Activated CD4-positive, alpha-beta memory T cell treated with anti-CD3 and anti-CD28 coated beads, Interleukin-2, amount 10 ng/mL, durations not matched to agents 7 days and 5 days (primary cell): ENCODE data around the gene GPC3. TPM values are rescaled to one million over a fixed set of nuclear protein-coding genes. Genes with fewer than 3 reads are reported as not detected.

Source experiments
- CTCF ChIA-PET: fragments of 350-600 bp; sonication (Branson Sonifier 250); formaldehyde crosslinking; loops from one replicate; lab custom pipeline; 2021; ENCODE audit warnings: antibody characterized with exemption, inconsistent platforms; lab: Charles Lee
- POLR2A ChIA-PET: fragments of 350-600 bp; sonication (Branson Sonifier 250); formaldehyde crosslinking; loops from one replicate; lab custom pipeline; 2021; ENCODE audit warnings: antibody characterized with exemption; lab: Charles Lee
- DNase-seq: peaks from one replicate; pipeline ENCODE4 v3.0.0-alpha.2; 2020
- H3K27ac Mint-ChIP-seq: one replicate; pipeline ENCODE4 v1.8.0; 2021; ENCODE audit warnings: mild to moderate bottlenecking, mixed read lengths
- H3K27me3 Mint-ChIP-seq: one replicate; pipeline ENCODE4 v1.8.0; 2021; ENCODE audit warnings: mixed read lengths
- H3K36me3 Mint-ChIP-seq: one replicate; pipeline ENCODE4 v1.8.0; 2021; ENCODE audit warnings: low read depth, mixed read lengths
- H3K4me1 Mint-ChIP-seq: one replicate; pipeline ENCODE4 v1.8.0; 2021; ENCODE audit warnings: mixed read lengths
- H3K4me3 Mint-ChIP-seq: one replicate; pipeline ENCODE4 v1.8.0; 2021; ENCODE audit warnings: mild to moderate bottlenecking, mixed read lengths
- H3K9me3 Mint-ChIP-seq: one replicate; pipeline ENCODE4 v1.8.0; 2021; ENCODE audit warnings: mixed read lengths
- total RNA-seq, 2 experiments: library from RNA; stranded (reverse); gene quantifications; one replicate each; pipeline ENCODE4 v1.2.3, GENCODE V29; 2021

GPC3 gene
- total RNA-seq, 2 experiments from 2014 or later, result 0.08 to 0.13 TPM

DNA sequence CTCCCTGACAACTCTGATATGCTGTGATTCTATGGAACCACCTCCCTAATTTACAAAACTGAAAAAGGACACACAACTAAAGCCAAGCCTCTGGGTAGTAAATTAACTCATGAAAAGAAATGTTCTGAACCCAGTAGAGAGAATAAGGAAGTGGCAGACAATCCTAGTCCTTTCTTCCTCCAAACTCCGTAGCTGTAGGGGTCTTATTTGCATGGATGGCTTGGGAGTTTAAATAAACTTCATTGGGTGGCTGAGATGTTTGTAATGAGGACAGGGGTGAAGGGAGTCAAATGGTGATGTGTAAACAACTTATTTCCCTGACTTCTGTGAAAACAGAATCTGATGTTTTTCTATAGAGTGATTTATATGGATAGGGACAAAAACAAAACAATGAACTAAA lies 59.3 kb downstream of the GPC3 start:
- ChIA-PET CTCF (no interaction called here), POLR2A (no interaction called here)
- Mint-ChIP-seq H3K9me3 (no peaks in the 10 kb centered on the region), H3K4me3 (no peak overlapping the region), H3K36me3 (no peaks in the 10 kb centered on the region), H3K4me1 (peaks cover 13% of the 10 kb centered on the region), H3K27ac (no peak overlapping the region), H3K27me3 (no peaks in the 10 kb centered on the region)
- DNase-seq, result no peak

DNA sequence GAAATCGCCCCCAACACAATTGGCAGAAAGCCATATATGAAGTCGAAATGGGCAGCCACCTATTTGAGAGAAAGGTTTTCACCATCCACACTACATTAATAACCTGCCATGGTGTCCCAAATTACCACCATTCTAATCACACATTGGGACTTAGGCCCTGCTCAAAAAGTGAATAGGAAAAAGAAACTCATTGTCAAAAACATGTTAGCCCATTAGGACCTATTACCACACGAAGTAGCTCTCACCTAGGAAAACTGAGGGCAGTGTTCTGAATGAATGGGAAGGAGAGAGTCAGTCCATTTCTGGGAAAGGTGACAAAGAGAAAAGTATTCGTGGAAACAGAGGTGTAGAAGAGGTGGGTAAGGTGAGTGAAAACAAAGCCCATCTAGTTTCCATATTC lies 60.8 kb downstream of the GPC3 start:
- Mint-ChIP-seq H3K4me1 (peaks cover 13% of the 10 kb centered on the region), H3K27me3 (no peaks in the 10 kb centered on the region), H3K27ac (no peak overlapping the region), H3K9me3 (no peaks in the 10 kb centered on the region), H3K36me3 (no peaks in the 10 kb centered on the region), H3K4me3 (no peak overlapping the region)
- no peak for DNase-seq
- ChIA-PET POLR2A (no interaction called here), CTCF (no interaction called here)

DNA sequence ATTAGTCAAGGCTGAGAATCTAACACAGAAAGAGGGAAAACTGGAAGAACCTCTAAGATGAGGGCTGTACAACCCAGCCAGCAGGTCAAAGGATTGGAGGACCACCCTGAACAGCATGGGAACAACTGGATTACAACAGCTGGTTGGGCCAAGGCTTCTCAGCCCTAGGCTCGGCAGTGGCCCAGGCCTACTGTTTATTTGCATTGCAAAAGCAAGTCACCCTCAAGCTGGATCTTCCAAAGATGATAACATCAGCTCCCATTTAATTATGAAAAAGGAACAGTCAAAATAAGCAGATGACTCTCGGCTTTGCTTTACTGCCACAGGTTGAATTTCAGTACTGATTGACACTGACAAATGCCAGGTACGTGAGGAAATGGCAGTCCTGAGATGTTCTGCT lies 61.8 kb downstream of the GPC3 start:
- no peak for DNase-seq
- Mint-ChIP-seq H3K4me1 (peaks cover 13% of the 10 kb centered on the region), H3K36me3 (no peaks in the 10 kb centered on the region), H3K27me3 (no peaks in the 10 kb centered on the region), H3K27ac (no peak overlapping the region), H3K9me3 (no peaks in the 10 kb centered on the region), H3K4me3 (no peak overlapping the region)
- CTCF ChIA-PET, result no interaction called here
- POLR2A ChIA-PET, result no interaction called here

DNA sequence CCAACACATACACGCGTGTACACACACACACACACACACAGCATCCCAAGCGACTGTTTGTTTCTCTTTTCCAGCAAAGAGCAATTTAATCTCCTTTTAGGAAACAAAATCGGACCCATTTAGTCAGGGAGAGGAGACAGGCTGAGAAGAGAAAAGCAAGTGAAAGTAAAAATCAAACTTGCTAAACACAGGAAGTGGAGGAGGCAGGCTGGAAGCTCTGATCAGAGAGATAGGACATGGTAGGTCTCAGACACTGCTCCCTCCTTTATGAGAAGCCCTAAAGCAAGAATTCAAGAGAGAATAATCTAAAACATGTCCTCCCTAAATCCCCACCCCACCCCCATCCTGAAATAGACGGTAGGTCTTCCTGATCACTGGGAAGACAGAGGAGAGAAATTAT lies 62.3 kb downstream of the GPC3 start:
- ChIA-PET CTCF (no interaction called here), POLR2A (no interaction called here)
- no peaks in the 10 kb centered on the region for H3K36me3 Mint-ChIP-seq
- H3K27me3 Mint-ChIP-seq, result no peaks in the 10 kb centered on the region
- no peaks in the 10 kb centered on the region for H3K9me3 Mint-ChIP-seq
- H3K27ac Mint-ChIP-seq, result peak overlapping the region; percentile 31
- H3K4me1 Mint-ChIP-seq, result peaks cover 15% of the 10 kb centered on the region
- H3K4me3 Mint-ChIP-seq, result peak overlapping the region; percentile 58
- DNase-seq, result peak; percentile 26

DNA sequence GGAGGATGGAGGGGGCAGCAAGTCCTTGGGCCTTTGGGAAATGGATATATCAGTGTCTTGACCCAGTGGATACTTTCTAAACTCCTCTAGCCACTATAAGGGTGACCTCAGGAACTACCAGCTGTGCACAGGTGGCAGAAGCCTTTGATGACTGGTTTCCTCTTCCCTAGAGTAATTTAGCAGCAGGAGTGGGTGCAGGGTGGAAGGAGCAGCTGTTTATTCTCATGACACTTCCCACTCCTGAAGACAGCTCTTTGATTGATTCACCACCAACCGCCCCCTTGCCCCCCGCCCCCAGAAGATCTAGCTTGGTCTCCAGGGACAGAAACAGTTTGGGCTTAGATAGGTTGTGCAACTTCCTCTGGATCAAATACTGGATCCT lies 63.0 kb downstream of the GPC3 start:
- no peak overlapping the region for H3K4me3 Mint-ChIP-seq
- CTCF ChIA-PET, result interaction anchor here (3.5 kb wide), 1 partner anchor 130 kb away, joined by 15 read pairs; no protein-coding TSS in a partner anchor
- POLR2A ChIA-PET, result no interaction called here
- H3K27ac Mint-ChIP-seq, result no peak overlapping the region
- H3K27me3 Mint-ChIP-seq, result no peaks in the 10 kb centered on the region
- no peaks in the 10 kb centered on the region for H3K9me3 Mint-ChIP-seq
- no peaks in the 10 kb centered on the region for H3K36me3 Mint-ChIP-seq
- H3K4me1 Mint-ChIP-seq, result peaks cover 15% of the 10 kb centered on the region
- DNase-seq, result no peak

DNA sequence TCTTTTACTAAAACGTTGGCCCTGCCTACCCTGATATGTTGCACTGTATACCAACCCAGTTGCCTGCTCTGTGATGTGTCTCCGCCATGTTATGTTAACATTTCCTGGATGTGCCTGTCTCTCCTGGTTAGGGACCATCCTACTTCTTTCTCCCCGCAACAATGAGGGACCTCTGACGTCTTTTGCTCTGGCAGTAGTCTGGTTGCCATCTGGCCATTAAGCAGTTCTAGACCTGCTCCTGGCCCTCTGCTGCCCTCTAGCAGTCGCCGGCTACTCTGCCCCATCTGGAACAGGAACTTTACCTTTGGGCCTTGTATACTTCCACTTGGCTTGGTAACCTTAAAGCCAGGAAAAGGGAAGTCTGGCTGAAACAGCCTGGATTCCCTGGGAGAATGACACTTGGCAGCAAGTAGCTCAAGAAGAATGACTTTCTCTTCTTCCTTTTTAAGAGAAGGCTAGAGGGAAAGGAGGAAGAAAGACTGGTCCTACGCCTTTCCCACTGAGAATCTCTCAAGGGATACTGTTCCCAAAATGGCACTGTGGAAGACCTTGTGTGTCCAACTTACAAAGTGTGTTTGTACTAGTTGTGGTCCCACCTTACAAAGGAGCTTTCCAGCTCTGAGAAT lies 63.5 kb downstream of the GPC3 start:
- H3K27ac Mint-ChIP-seq, result no peak overlapping the region
- CTCF ChIA-PET, result interaction anchor here (1.2 to 3.5 kb wide), 2 partner anchors 130 to 330 kb away, joined by 3 to 15 read pairs; no protein-coding TSS in a partner anchor
- H3K36me3 Mint-ChIP-seq, result no peaks in the 10 kb centered on the region
- H3K9me3 Mint-ChIP-seq, result no peaks in the 10 kb centered on the region
- H3K27me3 Mint-ChIP-seq, result no peaks in the 10 kb centered on the region
- H3K4me3 Mint-ChIP-seq, result no peak overlapping the region
- POLR2A ChIA-PET, result no interaction called here
- peaks cover 15% of the 10 kb centered on the region for H3K4me1 Mint-ChIP-seq
- peak; percentile 31 for DNase-seq

DNA sequence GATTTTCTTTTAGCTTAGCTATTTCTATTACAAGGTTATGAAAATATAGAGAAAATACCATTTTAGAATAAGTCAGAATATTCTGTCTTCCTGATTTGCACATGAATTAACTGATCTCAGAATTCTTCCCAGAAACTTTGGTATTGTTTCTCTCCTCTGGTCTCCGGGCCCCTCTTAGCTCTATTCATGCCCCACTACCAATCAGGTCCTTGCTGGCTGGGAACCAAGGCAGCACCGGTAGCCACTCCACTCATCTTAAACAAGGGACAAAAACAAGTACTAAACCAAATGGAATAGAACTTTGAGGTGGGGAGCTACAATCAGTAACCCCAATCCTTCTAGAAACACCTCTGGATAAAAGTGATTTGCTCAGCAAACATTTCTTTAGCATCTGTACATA lies 64.3 kb downstream of the GPC3 start:
- CTCF ChIA-PET, result interaction anchor here (1.2 to 3.5 kb wide), 2 partner anchors 129 to 331 kb away, joined by 3 to 15 read pairs; no protein-coding TSS in a partner anchor
- POLR2A ChIA-PET, result no interaction called here
- H3K4me1 Mint-ChIP-seq, result peaks cover 15% of the 10 kb centered on the region
- no peak overlapping the region for H3K27ac Mint-ChIP-seq
- H3K27me3 Mint-ChIP-seq, result no peaks in the 10 kb centered on the region
- H3K9me3 Mint-ChIP-seq, result no peaks in the 10 kb centered on the region
- no peak for DNase-seq
- H3K36me3 Mint-ChIP-seq, result no peaks in the 10 kb centered on the region
- H3K4me3 Mint-ChIP-seq, result no peak overlapping the region

DNA sequence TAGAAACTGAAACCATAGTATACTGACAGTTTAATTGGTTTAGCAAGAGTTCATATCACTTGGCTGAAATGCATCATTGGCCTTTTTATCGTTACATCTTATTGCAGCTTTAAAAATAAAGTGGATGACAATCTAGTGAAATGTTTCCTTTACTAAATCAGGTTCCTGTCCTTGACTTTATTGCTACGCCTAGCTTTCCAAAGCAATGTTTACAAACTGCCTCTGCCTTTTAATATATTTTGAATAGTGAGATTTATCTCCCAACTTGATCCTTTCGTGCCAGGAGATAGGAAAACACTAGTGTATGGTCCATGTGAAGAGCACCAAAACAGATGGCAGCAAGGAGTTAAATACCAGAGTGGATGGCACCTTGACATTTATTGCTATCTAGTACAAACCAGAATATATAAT lies 67.0 kb downstream of the GPC3 start:
- Mint-ChIP-seq H3K9me3 (no peaks in the 10 kb centered on the region), H3K36me3 (no peaks in the 10 kb centered on the region), H3K4me3 (no peak overlapping the region), H3K4me1 (peaks cover 13% of the 10 kb centered on the region), H3K27me3 (no peaks in the 10 kb centered on the region), H3K27ac (no peak overlapping the region)
- DNase-seq, result no peak
- ChIA-PET POLR2A (no interaction called here), CTCF (no interaction called here)

DNA sequence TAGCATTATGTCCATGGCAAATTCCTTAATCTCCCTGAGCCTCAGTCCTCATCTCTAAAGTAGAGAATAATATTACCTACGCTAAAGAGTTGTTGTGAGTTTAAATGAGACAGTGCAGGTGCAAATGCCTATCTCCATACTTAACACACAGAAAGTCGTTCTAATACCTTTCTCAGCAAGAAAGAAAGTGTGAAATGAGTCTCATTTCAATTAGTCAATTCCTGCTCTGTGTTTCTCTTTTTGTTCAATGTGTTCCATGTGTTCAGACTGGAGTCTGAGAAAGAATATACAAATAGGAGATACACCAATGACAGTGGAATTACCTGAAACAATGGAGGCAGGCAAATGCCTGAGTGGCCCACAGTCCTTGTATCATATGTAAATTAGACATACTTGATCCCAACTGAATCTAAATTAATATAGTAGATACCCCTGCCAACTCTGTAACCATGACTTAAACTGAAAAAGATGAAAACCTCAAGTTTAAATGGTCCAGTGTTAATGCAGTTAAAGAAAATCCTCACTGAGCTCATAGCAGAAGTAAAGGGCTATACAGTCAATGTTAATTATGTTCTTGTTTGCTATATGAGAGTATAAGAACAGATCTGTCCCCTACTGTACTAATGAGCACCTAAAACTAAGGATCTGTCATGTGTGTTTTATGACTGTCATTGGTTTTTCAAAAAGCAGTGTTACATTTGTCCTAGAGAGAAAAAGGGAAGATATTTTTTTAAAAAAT lies 68.2 kb downstream of the GPC3 start:
- no peak for DNase-seq
- Mint-ChIP-seq H3K27me3 (no peaks in the 10 kb centered on the region), H3K4me1 (peaks cover 2% of the 10 kb centered on the region), H3K36me3 (no peaks in the 10 kb centered on the region), H3K4me3 (no peak overlapping the region), H3K27ac (no peak overlapping the region), H3K9me3 (no peaks in the 10 kb centered on the region)
- CTCF ChIA-PET, result no interaction called here
- POLR2A ChIA-PET, result no interaction called here

DNA sequence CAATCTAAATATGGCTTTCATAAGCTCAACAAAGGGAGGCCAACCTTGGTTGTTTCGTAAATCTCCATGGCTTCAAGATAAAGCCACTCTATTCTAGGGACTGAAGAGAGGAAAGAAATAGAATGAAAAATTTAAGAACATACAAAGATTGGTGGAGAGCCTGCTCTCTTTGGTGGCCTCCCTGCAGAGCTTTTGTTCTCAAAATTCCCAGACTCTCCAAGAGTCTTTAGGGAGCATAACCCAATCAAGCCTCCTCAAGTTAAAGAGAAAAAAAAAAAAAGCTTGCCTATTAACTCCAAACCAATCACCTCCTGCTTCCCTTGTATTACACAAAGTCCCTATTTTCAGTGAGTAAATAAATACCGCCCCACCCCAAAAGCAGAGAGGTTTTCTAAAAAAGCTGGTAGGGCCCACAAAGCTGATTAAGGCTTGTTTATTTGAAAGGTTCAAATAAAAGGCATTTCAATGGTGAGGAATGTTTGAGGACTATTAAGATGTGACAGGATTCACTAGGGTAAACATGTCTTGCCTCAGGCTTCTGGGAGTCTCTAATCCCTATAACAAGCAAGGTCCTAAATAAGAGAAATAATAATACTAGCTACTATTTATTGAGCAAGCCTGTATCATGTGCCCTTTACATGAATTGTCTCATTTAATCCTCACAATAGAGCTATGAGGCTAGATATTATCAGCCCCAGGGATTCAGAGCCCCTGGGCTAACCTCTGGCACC lies 71.6 kb downstream of the GPC3 start:
- H3K27me3 Mint-ChIP-seq, result no peaks in the 10 kb centered on the region
- ChIA-PET POLR2A (no interaction called here), CTCF (no interaction called here)
- no peaks in the 10 kb centered on the region for H3K9me3 Mint-ChIP-seq
- H3K36me3 Mint-ChIP-seq, result no peaks in the 10 kb centered on the region
- H3K4me1 Mint-ChIP-seq, result peaks cover 2% of the 10 kb centered on the region
- no peak overlapping the region for H3K4me3 Mint-ChIP-seq
- DNase-seq, result no peak
- no peak overlapping the region for H3K27ac Mint-ChIP-seq

DNA sequence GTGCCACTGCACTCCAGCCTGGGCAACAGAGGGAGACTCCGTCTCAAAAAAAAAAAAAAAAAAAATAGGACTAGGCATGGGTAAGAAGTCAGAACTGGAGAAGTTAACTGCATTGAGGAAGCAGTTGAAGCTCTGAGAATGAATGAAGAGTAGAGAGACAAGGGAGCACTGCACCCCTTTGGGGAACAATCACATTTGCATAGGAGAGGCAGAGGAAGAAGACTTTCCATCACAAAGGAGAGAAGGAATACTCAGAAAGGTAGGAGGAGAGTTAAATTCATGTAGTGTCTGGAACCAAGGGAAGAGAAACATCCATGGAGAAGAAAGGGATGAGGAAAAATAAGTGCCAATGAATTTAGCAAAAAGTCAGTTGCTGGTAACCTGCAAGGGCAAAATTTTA lies 72.4 kb downstream of the GPC3 start:
- no peaks in the 10 kb centered on the region for H3K36me3 Mint-ChIP-seq
- no peak overlapping the region for H3K4me3 Mint-ChIP-seq
- H3K9me3 Mint-ChIP-seq, result no peaks in the 10 kb centered on the region
- no peaks in the 10 kb centered on the region for H3K27me3 Mint-ChIP-seq
- DNase-seq, result no peak
- H3K27ac Mint-ChIP-seq, result no peak overlapping the region
- CTCF ChIA-PET, result no interaction called here
- no peaks in the 10 kb centered on the region for H3K4me1 Mint-ChIP-seq
- POLR2A ChIA-PET, result no interaction called here

DNA sequence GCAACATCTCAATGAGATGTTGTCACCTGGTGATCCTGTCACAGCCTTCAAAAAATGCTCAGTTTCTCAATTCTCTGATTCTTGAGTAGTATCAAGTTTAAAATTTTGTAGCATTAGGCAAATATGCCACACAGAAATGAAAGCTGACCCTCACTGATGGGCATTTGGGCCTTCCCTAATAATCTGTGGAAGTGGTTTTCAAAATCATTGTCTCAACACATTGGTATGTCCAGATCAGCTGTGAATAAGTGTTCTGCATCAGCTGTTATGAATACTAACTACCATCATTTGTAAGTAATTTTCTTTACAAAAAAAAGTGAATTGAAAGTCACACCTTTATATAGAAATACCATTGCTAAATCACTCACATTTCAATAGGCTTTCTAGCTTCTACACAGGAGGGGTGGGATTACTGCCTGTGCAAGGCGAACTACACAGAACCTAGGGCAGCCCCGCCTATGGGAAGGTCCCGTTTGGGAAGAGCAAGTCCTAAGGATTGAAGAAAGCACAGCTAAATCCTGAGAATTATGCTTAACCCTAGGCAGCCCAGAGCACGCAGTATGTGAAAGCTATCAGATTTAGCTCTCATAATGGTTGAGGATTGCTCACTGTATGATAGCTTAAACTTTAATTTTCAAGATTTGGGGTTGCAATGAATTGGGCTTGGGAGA lies 73.4 kb downstream of the GPC3 start:
- Mint-ChIP-seq H3K27ac (no peak overlapping the region), H3K27me3 (no peaks in the 10 kb centered on the region), H3K4me1 (no peaks in the 10 kb centered on the region), H3K9me3 (no peaks in the 10 kb centered on the region), H3K4me3 (no peak overlapping the region), H3K36me3 (no peaks in the 10 kb centered on the region)
- ChIA-PET CTCF (no interaction called here), POLR2A (no interaction called here)
- DNase-seq, result no peak

DNA sequence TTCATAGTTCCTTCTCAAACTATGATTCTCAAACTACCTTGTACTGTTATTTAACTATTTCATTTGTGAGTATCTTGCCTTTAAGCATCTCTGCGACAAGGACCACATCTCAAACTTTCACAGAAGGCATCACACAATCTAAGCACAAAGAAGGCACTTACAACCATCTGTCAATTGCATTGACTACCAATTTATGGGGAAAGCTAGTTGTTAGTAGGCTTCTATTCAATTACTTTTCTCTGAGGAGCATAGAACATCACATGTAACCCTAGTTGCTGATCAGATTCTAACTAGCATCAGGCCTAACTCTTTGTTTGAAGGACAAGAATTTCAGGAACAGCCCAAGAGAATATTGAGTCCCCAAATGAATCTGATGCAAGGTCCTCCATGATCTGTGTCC lies 74.9 kb downstream of the GPC3 start:
- ChIA-PET CTCF (no interaction called here), POLR2A (no interaction called here)
- Mint-ChIP-seq H3K4me1 (no peaks in the 10 kb centered on the region), H3K27ac (no peak overlapping the region), H3K27me3 (no peaks in the 10 kb centered on the region), H3K9me3 (no peaks in the 10 kb centered on the region), H3K4me3 (no peak overlapping the region), H3K36me3 (no peaks in the 10 kb centered on the region)
- DNase-seq, result no peak
